Measurements from ENCODE around the gene TEX51.

Gene TEX51

DNA sequence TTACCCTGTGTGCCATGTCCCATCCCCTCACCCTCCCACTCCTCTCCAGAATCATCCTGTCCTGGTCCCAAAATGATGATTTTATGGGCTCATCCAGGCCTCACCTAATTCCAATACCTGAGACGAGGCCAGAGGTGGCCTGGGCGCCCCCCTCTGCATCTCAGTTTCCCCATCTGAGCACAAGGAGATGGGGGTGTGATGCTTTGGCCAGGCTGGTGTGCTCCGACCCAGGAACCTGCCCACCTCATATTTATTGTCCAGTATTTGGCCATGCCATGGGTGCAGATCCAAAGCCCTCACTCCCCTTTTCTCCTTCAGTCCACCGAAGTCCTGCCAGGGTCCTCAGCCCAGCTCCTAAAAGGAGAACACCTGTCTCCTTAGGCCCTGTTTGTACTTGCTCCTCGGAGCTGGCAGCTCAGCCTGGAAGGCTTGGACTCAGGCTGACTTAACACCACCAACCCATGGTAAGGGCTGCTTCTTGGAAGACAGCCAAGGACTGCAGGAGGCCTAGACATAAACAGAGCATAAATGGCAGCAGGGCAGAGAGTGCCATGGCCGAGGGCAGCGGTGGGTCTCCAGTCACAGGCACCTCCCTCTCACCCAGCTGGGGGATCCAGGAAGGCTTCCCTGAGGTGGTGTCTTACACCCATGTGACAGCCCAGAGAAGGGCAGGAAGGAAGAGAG, 3.6 kb downstream of the TEX51 start:
- Histone ChIP-seq H3K4me2 (ENCODE audit: low read length) (no peak overlapping the region), H3K27me3 (ENCODE audit: insufficient read depth, low read length) (peaks cover 3% of the 10 kb centered on the region; the same call in 1 of the 2 replicates), H3K4me3 (ENCODE audit: low read depth, low read length, poor library complexity, severe bottlenecking) (no peak overlapping the region), H3K79me2 (ENCODE audit: insufficient read depth, low read length) (no peaks in the 10 kb centered on the region), H3K9me2 (ENCODE audit: low read depth, low read length) (no peaks in the 10 kb centered on the region), H2AFZ (ENCODE audit: low read length) (no peak overlapping the region), H3F3A (ENCODE audit: insufficient read depth, low read length) (no peaks in the 10 kb centered on the region), H3K27ac (ENCODE audit: low read depth, low read length, poor library complexity, severe bottlenecking) (no peak overlapping the region), H3K9ac (ENCODE audit: low read length) (no peak overlapping the region), H3K9me3 (ENCODE audit: low read length) (0 out of 2 replicates have a peak, but pooled peaks cover 5% of the 10 kb centered on the region), H3K36me3 (ENCODE audit: insufficient read depth, low read length) (no peaks in the 10 kb centered on the region), H3K4me1 (ENCODE audit: insufficient read depth, low read length, severe bottlenecking) (no peaks in the 10 kb centered on the region), H4K20me1 (ENCODE audit: insufficient read depth, low read length) (no peaks in the 10 kb centered on the region)
- TF ChIP-seq EZH2 (IDR thresholded peaks at IDR 0.05; ENCODE audit: borderline replicate concordance, low read length) = no peak
- TF ChIP-seq, protein P1, sequence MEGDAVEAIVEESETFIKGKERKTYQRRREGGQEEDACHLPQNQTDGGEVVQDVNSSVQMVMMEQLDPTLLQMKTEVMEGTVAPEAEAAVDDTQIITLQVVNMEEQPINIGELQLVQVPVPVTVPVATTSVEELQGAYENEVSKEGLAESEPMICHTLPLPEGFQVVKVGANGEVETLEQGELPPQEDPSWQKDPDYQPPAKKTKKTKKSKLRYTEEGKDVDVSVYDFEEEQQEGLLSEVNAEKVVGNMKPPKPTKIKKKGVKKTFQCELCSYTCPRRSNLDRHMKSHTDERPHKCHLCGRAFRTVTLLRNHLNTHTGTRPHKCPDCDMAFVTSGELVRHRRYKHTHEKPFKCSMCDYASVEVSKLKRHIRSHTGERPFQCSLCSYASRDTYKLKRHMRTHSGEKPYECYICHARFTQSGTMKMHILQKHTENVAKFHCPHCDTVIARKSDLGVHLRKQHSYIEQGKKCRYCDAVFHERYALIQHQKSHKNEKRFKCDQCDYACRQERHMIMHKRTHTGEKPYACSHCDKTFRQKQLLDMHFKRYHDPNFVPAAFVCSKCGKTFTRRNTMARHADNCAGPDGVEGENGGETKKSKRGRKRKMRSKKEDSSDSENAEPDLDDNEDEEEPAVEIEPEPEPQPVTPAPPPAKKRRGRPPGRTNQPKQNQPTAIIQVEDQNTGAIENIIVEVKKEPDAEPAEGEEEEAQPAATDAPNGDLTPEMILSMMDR (IDR thresholded peaks at IDR 0.05; ENCODE audit: low read length) = no peak

DNA sequence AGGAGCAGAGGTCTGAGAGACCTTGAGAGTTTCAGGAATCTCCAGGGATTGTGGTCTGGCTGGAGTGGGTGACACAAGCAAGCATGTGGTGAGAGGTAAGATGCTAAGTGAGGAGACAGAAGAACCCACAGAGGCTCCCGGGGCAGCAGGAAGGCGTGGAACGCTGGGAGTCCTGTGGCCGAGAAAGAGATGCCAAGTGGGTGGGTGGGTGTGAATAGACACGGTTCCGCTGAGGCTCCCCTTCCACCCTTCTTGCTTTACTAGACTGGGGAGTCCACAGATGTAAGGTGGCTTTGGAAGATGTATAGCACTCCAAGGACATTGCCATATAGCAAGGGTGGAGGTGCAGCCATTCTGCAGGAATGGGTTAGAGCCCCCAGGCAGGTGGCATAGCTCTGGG, 4.2 kb downstream of the TEX51 start:
- Histone ChIP-seq H3K27me3 (ENCODE audit: insufficient read depth, low read length) (peaks cover 3% of the 10 kb centered on the region; the same call in 1 of the 2 replicates), H3K4me2 (ENCODE audit: low read length) (no peak overlapping the region), H3K27ac (ENCODE audit: low read depth, low read length, poor library complexity, severe bottlenecking) (no peak overlapping the region), H3K9me2 (ENCODE audit: low read depth, low read length) (no peaks in the 10 kb centered on the region), H3K36me3 (ENCODE audit: insufficient read depth, low read length) (no peaks in the 10 kb centered on the region), H2AFZ (ENCODE audit: low read length) (no peak overlapping the region), H3K9me3 (ENCODE audit: low read length) (0 out of 2 replicates have a peak, but pooled peaks cover 5% of the 10 kb centered on the region), H3K9ac (ENCODE audit: low read length) (no peak overlapping the region), H3F3A (ENCODE audit: insufficient read depth, low read length) (no peaks in the 10 kb centered on the region), H4K20me1 (ENCODE audit: insufficient read depth, low read length) (no peaks in the 10 kb centered on the region), H3K4me3 (ENCODE audit: low read depth, low read length, poor library complexity, severe bottlenecking) (no peak overlapping the region), H3K4me1 (ENCODE audit: insufficient read depth, low read length, severe bottlenecking) (no peaks in the 10 kb centered on the region), H3K79me2 (ENCODE audit: insufficient read depth, low read length) (no peaks in the 10 kb centered on the region)
- no peak for TF ChIP-seq EZH2 (IDR thresholded peaks at IDR 0.05; ENCODE audit: borderline replicate concordance, low read length)
- TF ChIP-seq, protein P1 (IDR thresholded peaks at IDR 0.05; ENCODE audit: low read length) = no peak

DNA sequence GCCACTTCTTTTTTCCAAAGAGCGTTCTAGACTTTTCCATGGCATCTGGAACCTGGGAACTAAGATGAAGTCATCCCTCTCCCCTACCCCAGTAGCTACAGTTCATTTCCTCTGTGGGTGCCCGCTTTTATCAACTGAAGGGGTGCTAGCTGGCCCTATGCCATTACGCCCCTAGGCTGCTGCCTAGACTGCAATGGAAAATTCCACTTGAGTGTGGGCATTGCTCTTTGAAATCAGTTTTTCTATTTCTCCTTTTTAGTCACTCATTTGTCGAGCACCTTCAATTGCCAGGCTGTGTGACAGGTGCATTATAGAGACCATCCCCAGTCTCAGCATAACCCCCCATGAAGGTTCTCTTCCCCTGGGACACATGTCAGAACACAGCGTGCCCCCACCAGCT, 7.3 kb downstream of the TEX51 start:
- H3F3A ChIP-seq (ENCODE audit: insufficient read depth, low read length) = no peaks in the 10 kb centered on the region
- TF ChIP-seq EZH2 (IDR thresholded peaks at IDR 0.05; ENCODE audit: borderline replicate concordance, low read length) = no peak
- TF ChIP-seq, protein P1 (IDR thresholded peaks at IDR 0.05; ENCODE audit: low read length) = no peak
- peaks cover 3% of the 10 kb centered on the region; the same call in 1 of the 2 replicates for H3K27me3 ChIP-seq (ENCODE audit: insufficient read depth, low read length)
- no peak overlapping the region for H3K4me3 ChIP-seq (ENCODE audit: low read depth, low read length, poor library complexity, severe bottlenecking)
- H4K20me1 ChIP-seq (ENCODE audit: insufficient read depth, low read length) = no peaks in the 10 kb centered on the region
- no peaks in the 10 kb centered on the region for H3K36me3 ChIP-seq (ENCODE audit: insufficient read depth, low read length)
- H3K79me2 ChIP-seq (ENCODE audit: insufficient read depth, low read length) = no peaks in the 10 kb centered on the region
- H3K9me3 ChIP-seq (ENCODE audit: low read length) = 0 out of 2 replicates have a peak, but pooled peaks cover 5% of the 10 kb centered on the region
- H3K9me2 ChIP-seq (ENCODE audit: low read depth, low read length) = no peaks in the 10 kb centered on the region
- no peak overlapping the region for H3K4me2 ChIP-seq (ENCODE audit: low read length)
- H3K4me1 ChIP-seq (ENCODE audit: insufficient read depth, low read length, severe bottlenecking) = no peaks in the 10 kb centered on the region
- no peak overlapping the region for H3K9ac ChIP-seq (ENCODE audit: low read length)
- H2AFZ ChIP-seq (ENCODE audit: low read length) = no peak overlapping the region
- H3K27ac ChIP-seq (ENCODE audit: low read depth, low read length, poor library complexity, severe bottlenecking) = no peak overlapping the region
